HEK293T (cell line): ENCODE data around the gene AQP12A.

Source experiments
- ELF4 ChIP-seq: fragments of 450-650 bp; IDR thresholded peaks from 2 replicates; pipeline ENCODE4 v1.6.1; 2017; ENCODE audit warnings: antibody characterized with exemption
- HDGF ChIP-seq: fragments of 450-650 bp; IDR thresholded peaks from 2 replicates; pipeline ENCODE4 v1.6.1; 2017; ENCODE audit warnings: antibody characterized with exemption, borderline replicate concordance
- L3MBTL2 ChIP-seq: fragments of 450-650 bp; conservative IDR thresholded peaks from 2 replicates; pipeline ENCODE4 v1.6.1; 2016; ENCODE audit warnings: mild to moderate bottlenecking
- SP1 ChIP-seq: fragments of 450-650 bp; IDR thresholded peaks from 2 replicates; pipeline ENCODE4 v1.6.1; 2017
- ZNF384 ChIP-seq: fragments of 450-650 bp; IDR thresholded peaks from 2 replicates; pipeline ENCODE4 v1.6.1; 2016

- no peak for TF ChIP-seq L3MBTL2
- no peak for TF ChIP-seq SP1
- TF ChIP-seq HDGF: no peak
- TF ChIP-seq ELF4: no peak
- TF ChIP-seq ZNF384: no peak
Measured at GRCh38 chr2:240644859-240645301, 46.8 kb upstream of the AQP12A start.
